Measurements from ENCODE around the gene LIMS2.

Gene LIMS2

GRCh38 chr2:127610561-127610960 is 64.8 kb downstream of the LIMS2 start:
- H3K4me2 ChIP-seq (ENCODE audit: low read length), result no peak overlapping the region
- H3K9me3 ChIP-seq (ENCODE audit: insufficient read depth, low read length), result no peaks in the 10 kb centered on the region
- H3K9ac ChIP-seq (ENCODE audit: low read length), result no peak overlapping the region
- no peaks in the 10 kb centered on the region for H3K4me1 ChIP-seq (ENCODE audit: low read length)
- peaks cover 9% of the 10 kb centered on the region; the same call in 1 of the 2 replicates for H3K27me3 ChIP-seq (ENCODE audit: low read depth, low read length)
- no peaks in the 10 kb centered on the region for H3K79me2 ChIP-seq (ENCODE audit: low read length)
- no peak overlapping the region for H3K27ac ChIP-seq (ENCODE audit: low read length)
- H4K20me1 ChIP-seq (ENCODE audit: insufficient read depth, low read length), result no peaks in the 10 kb centered on the region
- H3K4me3 ChIP-seq (ENCODE audit: low read length), result no peak overlapping the region
- H3K36me3 ChIP-seq (replicated peaks; ENCODE audit: low read depth, low read length), result no peaks in the 10 kb centered on the region
- TF ChIP-seq CTCF (IDR thresholded peaks at IDR 0.05; ENCODE audit: low read depth, low read length) (no peak), EZH2phosphoT487 (IDR thresholded peaks at IDR 0.05; ENCODE audit: low read depth) (no peak)
- H2AFZ ChIP-seq (ENCODE audit: low read depth, low read length), result no peak overlapping the region

- H3K4me1 ChIP-seq (ENCODE audit: low read length), result no peaks in the 10 kb centered on the region
- H3K9me3 ChIP-seq (ENCODE audit: insufficient read depth, low read length), result no peaks in the 10 kb centered on the region
- no peak for TF ChIP-seq EZH2phosphoT487 (IDR thresholded peaks at IDR 0.05; ENCODE audit: low read depth)
- no peaks in the 10 kb centered on the region for H3K79me2 ChIP-seq (ENCODE audit: low read length)
- H3K4me3 ChIP-seq (ENCODE audit: low read length), result no peak overlapping the region
- no peak overlapping the region for H2AFZ ChIP-seq (ENCODE audit: low read depth, low read length)
- no peak overlapping the region for H3K9ac ChIP-seq (ENCODE audit: low read length)
- H3K27me3 ChIP-seq (ENCODE audit: low read depth, low read length), result peaks cover 9% of the 10 kb centered on the region; the same call in 1 of the 2 replicates
- H3K27ac ChIP-seq (ENCODE audit: low read length), result no peak overlapping the region
- H4K20me1 ChIP-seq (ENCODE audit: insufficient read depth, low read length), result no peaks in the 10 kb centered on the region
- H3K36me3 ChIP-seq (replicated peaks; ENCODE audit: low read depth, low read length), result no peaks in the 10 kb centered on the region
- H3K4me2 ChIP-seq (ENCODE audit: low read length), result no peak overlapping the region
These were observed 65.5 kb downstream of the LIMS2 start for GRCh38 chr2:127609818-127610217.

- no peak overlapping the region for H3K9ac ChIP-seq (ENCODE audit: low read length)
- H3K4me2 ChIP-seq (ENCODE audit: low read length), result no peak overlapping the region
- H3K36me3 ChIP-seq (replicated peaks; ENCODE audit: low read depth, low read length), result no peaks in the 10 kb centered on the region
- H4K20me1 ChIP-seq (ENCODE audit: insufficient read depth, low read length), result no peaks in the 10 kb centered on the region
- no peak overlapping the region for H3K4me3 ChIP-seq (ENCODE audit: low read length)
- no peaks in the 10 kb centered on the region for H3K4me1 ChIP-seq (ENCODE audit: low read length)
- H3K79me2 ChIP-seq (ENCODE audit: low read length), result no peaks in the 10 kb centered on the region
- H3K27me3 ChIP-seq (ENCODE audit: low read depth, low read length), result peaks cover 9% of the 10 kb centered on the region; the same call in 1 of the 2 replicates
- no peak overlapping the region for H3K27ac ChIP-seq (ENCODE audit: low read length)
- TF ChIP-seq EZH2phosphoT487 (IDR thresholded peaks at IDR 0.05; ENCODE audit: low read depth) (no peak), CTCF (IDR thresholded peaks at IDR 0.05; ENCODE audit: low read depth, low read length) (no peak)
- H2AFZ ChIP-seq (ENCODE audit: low read depth, low read length), result no peak overlapping the region
- no peaks in the 10 kb centered on the region for H3K9me3 ChIP-seq (ENCODE audit: insufficient read depth, low read length)
These were observed 66.1 kb downstream of the LIMS2 start for GRCh38 chr2:127609031-127609751.

- Histone ChIP-seq H3K27ac (ENCODE audit: low read length) (no peak overlapping the region), H3K9ac (ENCODE audit: low read length) (no peak overlapping the region), H3K4me1 (ENCODE audit: low read length) (no peaks in the 10 kb centered on the region), H3K4me2 (ENCODE audit: low read length) (no peak overlapping the region), H3K36me3 (replicated peaks; ENCODE audit: low read depth, low read length) (no peaks in the 10 kb centered on the region), H2AFZ (ENCODE audit: low read depth, low read length) (no peak overlapping the region), H3K9me3 (ENCODE audit: insufficient read depth, low read length) (no peaks in the 10 kb centered on the region), H4K20me1 (ENCODE audit: insufficient read depth, low read length) (no peaks in the 10 kb centered on the region), H3K4me3 (ENCODE audit: low read length) (no peak overlapping the region), H3K27me3 (ENCODE audit: low read depth, low read length) (peaks cover 2% of the 10 kb centered on the region; the same call in 1 of the 2 replicates), H3K79me2 (ENCODE audit: low read length) (no peaks in the 10 kb centered on the region)
- TF ChIP-seq CTCF (IDR thresholded peaks at IDR 0.05; ENCODE audit: low read depth, low read length), result no peak
- TF ChIP-seq EZH2phosphoT487 (IDR thresholded peaks at IDR 0.05; ENCODE audit: low read depth), result no peak
These were observed 67.0 kb downstream of the LIMS2 start for GRCh38 chr2:127608061-127609030.

Measured in OCI-LY3 (cell line).